Upper lobe of left lung (tissue), 4 donors: ENCODE results near the gene C16orf74.

Experiments
- EP300 ChIP-seq, 4 donors: sonication (generic); formaldehyde crosslinking; IDR thresholded peaks; one replicate each; pipeline ENCODE4 v1.5.1; 2017; ENCODE audit warnings: antibody characterized with exemption in 4 of 4, control low read depth in 2 of 4
- POLR2A ChIP-seq, 4 donors: fragments of 450-650 bp; IDR thresholded peaks; one replicate each; pipeline ENCODE4 v1.5.1; 2016 to 2017; ENCODE audit warnings: antibody characterized with exemption in 4 of 4, mild to moderate bottlenecking in 2 of 4
- TF ChIP-seq, protein P1 (sequence below), 6 experiments: fragments of 450-650 bp in 4 of 6; fragments of 200-600 bp in 2 of 6; sonication (generic) in 2 of 6; IDR thresholded peaks; one replicate each; pipeline ENCODE4 v1.5.1; 2016 to 2019; ENCODE audit warnings: antibody characterized with exemption in 6 of 6

DNA sequence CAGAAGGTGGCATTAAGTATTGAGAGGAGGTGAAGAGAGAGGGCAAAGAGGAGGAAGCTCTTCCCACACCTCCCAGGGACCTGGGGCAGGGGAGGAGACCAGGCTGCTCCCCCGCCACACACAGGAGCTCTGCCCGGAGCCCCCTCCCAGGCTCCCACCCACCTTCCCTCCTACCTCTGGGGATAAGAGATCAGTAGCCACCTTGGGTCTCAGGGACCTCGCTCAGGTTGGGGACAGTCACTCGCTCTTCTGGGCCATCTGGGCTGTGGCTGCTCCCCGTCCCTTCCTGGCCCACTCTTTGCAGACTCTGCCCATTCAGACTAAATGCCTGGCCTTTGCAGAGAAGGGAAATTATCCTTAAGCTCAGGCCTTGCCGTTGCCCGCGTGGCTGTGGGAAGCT is 14.9 kb upstream of the C16orf74 start:
- TF ChIP-seq, protein P1, sequence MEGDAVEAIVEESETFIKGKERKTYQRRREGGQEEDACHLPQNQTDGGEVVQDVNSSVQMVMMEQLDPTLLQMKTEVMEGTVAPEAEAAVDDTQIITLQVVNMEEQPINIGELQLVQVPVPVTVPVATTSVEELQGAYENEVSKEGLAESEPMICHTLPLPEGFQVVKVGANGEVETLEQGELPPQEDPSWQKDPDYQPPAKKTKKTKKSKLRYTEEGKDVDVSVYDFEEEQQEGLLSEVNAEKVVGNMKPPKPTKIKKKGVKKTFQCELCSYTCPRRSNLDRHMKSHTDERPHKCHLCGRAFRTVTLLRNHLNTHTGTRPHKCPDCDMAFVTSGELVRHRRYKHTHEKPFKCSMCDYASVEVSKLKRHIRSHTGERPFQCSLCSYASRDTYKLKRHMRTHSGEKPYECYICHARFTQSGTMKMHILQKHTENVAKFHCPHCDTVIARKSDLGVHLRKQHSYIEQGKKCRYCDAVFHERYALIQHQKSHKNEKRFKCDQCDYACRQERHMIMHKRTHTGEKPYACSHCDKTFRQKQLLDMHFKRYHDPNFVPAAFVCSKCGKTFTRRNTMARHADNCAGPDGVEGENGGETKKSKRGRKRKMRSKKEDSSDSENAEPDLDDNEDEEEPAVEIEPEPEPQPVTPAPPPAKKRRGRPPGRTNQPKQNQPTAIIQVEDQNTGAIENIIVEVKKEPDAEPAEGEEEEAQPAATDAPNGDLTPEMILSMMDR (IDR thresholded peaks at IDR 0.05): no peak
- TF ChIP-seq EP300 (IDR thresholded peaks at IDR 0.05) (no peak), POLR2A (IDR thresholded peaks at IDR 0.05) (no peak)
